OCI-M2 (cell line): Measurements from ENCODE around the gene FAH.
"Not testable (repeated sequence)": the region's sequence is repeated elsewhere in the genome, so short reads cannot be mapped to it uniquely, and the experiment has no call there.

Source experiments
- DNase-seq: peaks from one replicate; lab custom pipeline; 2025; ENCODE audit not compliant: unreplicated experiment; lab: John Stamatoyannopoulos, UW

FAH gene

DNA sequence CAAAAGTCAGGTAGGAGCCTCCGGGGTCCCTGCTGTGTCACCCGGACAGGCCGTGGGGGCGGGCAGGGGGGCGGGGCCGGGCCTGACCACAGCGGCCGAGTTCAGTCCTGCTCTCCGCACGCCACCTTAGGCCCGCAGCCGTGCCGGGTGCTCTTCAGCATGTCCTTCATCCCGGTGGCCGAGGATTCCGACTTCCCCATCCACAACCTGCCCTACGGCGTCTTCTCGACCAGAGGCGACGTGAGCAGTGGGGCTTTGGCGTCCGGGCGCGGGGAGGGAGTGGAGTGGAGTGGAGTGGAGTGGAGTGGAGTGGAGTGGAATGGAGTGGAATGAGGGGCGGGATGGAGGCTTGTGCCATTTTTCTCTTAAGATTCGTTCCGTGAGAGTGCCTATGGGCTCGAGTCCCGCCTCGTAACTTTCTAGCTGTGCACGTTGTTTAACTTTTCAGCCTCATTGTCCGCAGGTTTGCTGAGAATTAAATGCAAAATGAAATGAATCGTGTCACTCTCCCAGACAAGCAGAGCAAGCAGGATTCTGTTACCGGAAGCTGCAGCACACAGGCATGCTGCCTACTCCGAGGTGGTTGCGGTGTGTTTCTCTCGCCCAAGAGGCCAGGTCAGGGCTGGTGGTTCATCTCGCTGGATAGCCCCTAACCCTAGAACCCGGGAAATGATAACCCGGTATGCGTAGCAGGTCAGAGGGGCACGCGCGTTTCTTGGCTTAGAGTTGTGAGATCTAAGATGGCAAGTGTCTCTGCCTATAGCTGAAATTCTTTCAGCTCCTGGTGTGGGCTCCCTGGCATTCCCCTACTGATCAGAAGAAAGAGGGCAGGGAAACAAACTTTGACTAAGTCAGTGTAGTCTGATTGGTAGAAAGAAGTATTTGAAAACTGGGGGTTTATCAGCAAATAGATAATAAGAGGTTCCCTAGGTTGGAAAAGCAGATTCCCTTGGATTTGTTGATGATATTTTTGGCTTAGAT lies at the start of gene FAH:
TSS of gene FAH (plus strand) at position 104 of the 981 bp plus-strand sequence. CDS start at position 160, 56 bp downstream.
- DNase-seq, result no peak

DNA sequence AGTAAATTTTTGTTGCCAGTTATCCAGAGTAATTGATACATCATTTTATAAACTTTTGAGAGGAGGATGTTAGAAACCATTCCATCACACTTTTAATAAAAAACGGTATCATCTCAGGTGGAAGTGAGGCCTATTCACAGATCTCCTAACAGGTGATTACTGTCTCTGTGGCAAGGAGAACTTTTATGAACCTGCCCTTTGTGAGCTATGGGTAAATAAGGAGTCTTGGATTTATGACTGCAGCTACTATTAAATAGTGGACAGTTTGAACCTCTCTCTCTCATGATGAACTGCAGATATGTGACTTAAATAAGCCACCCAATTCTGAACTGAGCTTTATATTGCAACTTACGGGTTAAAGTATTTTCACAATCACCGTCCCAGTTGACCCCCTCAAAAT lies 47.6 kb upstream of the FAH start:
- no peak for DNase-seq

DNA sequence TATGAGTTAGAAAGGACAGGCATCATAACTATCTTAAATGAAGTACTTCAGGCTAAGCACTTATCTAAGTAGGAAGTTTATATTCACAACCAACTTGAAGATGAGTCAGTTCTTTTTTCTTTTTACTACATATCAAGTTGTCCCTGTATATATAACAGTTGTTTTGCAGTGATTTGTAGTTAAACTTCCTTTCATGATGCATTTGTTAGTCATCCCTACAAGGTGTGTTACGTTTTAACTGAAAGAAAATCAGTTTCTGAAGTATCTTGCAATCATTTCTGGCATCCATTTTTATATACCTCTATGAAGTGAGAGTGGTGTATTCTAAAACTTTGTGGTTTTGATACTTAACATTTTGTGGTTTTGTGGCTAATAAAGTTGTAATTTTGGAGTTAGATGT lies 47.2 kb upstream of the FAH start:
- no peak for DNase-seq

DNA sequence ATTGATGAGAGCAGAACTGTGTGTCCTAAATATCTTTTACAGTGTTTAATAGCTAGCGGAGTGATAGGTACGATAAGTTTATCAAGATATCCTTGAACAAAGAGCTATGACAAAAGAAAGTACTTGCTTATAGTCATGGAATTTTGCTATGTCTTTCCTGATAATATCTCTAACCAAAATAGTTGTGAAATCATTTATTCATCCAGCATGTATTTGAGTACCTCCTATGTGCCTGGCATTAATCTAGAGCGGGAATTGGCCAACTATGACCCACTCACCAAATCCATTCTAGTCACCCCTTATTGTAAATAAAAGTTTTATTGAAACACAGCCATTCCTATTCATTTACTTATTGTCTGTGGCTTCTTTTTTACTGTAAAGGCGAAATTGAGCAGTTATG lies 46.7 kb upstream of the FAH start:
- no peak for DNase-seq

- no peak for DNase-seq
These were observed 45.6 kb upstream of the FAH start for GRCh38 chr15:80107204-80107603.

DNA sequence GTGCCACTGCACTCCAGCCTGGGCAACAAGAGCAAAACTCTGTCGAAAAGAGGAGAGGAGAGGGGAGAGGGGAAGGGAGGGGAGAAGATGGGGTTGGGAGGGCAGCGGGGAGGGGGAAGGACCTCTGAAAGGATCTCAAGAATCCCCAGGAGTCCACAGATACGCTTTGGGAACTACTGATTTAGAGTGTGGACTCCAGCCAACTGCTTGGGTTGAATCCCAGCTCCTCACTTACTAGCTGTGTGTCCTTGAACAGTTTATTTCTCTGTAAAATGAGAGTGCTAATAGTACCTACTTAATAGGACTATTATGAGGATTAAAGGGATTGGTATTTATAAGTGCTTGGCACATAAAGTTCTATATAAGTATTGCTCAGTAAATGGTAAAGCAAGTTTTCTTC lies 45.0 kb upstream of the FAH start:
- DNase-seq, result no peak

GRCh38 chr15:80109388-80109787 lies 43.4 kb upstream of the FAH start:
- DNase-seq, result no peak

DNA sequence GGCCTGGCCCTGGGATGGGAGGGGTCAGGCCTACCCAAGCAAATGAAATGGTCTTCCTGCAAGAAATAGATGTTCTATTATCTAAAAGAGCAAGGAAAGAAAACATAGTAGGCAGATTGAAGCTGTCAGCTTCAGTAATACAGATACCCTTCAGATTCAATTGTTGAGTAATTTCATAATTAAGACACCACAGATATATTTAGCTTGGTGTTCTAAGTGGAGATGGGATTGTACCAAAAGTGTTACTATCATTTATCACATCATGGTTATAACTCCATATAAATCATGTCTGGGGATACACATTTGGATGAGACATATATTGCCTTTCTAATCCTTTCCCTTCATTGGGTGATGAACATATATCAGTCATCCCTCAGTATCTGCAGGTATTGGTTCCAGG lies 41.9 kb upstream of the FAH start:
- no peak for DNase-seq

GRCh38 chr15:80114114-80114513 lies 38.7 kb upstream of the FAH start:
- no peak for DNase-seq

DNA sequence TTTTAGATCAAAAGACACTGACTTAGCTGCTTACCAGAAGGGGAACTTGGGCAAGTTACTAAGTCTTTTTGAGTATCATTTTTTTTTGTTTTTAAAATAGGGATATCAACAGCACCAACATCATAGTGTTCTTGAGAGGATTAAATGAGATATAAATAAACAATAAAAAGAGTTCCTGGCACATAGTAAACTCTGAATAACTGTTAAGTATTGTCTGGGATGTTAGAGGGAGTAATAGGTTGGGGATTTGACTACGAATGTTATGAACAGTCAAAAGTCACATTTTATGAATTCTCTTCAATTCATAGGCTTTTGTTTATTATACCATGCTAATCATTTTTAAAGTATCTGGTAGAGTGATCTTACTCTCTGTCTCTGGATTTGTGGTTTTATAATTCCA lies 37.8 kb upstream of the FAH start:
- no peak for DNase-seq

- DNase-seq, result no peak
These were observed 33.8 kb upstream of the FAH start for GRCh38 chr15:80118956-80119355.

GRCh38 chr15:80120636-80121035 lies 32.2 kb upstream of the FAH start:
- no peak for DNase-seq

GRCh38 chr15:80121546-80121945 lies 31.3 kb upstream of the FAH start:
- DNase-seq, result no peak

- DNase-seq, result no peak
These were observed 29.8 kb upstream of the FAH start for GRCh38 chr15:80123034-80123433.

DNA sequence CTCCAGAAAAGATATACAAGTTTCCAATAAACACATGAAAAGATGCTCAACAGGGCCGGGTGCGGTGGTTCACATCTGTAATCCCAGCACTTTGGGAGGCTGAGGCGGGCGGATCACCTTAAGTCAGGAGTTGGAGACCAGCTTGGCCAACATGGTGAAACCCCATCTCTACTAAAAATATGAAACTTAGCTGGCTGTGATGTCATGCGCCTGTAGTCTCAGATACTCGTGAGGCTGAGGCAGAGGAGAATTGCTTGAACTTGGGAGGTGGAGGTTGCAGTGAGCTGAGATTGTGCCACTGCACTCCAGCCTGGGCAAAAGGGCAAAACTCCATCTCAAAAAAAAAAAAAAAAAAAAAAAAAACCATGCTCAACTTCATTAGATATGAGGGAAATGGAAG lies 25.5 kb upstream of the FAH start:
- DNase-seq, result not testable (repeated sequence)

DNA sequence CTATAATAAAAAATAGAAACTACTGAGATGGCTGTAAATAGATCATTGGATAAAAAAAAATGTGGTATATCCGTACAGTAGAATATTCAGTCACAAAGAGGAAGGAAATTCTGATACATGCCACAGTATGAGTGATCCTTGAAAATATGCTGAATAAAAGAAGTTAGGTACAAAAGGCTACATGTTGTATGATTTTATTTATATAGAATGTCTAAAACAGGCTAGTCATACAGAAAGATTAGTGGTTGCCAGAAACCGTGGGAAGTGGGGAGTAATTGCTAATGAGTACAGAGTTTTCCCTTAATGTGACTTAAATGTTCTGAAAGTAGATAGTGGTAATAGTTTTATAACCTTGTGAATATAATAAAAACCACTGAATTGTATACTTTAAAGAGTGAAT lies 24.9 kb upstream of the FAH start:
- DNase-seq, result no peak

GRCh38 chr15:80132382-80132781 lies 20.4 kb upstream of the FAH start:
- no peak for DNase-seq

DNA sequence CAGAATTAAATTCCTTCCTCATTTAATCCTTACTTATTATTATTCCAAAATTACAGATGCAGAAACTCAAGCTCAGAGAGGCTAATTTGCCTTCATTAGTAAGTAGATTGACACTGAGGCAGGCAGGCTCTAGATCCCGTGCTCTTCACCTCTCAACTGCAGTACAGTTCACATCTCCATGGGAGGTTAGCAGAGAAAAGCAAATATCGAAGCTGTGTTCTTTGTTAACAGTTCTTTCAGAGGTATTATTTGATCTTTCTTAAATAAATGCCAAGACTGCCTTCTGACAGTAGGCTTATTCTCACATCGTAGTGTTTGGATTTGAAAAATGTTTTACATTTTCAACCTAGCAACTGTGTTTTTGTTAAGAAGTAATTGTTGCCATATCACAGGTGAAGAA lies 15.9 kb upstream of the FAH start:
- no peak for DNase-seq

DNA sequence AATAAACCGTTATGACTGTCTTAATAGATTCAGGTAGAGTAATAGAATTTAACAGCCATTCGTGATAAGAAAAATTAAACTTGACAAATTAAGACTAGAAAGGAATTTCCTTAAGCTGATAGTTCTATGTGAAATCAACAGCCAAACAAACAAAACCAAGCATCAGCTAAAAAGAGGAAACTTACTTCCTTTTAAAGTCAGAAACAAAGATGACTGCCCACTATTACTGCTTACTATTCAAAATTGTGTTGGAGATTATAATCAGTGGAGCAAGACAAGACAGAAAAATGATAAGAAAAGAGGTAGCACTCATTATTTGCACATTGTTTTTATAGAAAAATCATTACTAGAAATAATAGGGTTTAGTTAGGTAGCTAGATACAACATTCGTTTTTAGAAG lies 13.8 kb upstream of the FAH start:
- no peak for DNase-seq

DNA sequence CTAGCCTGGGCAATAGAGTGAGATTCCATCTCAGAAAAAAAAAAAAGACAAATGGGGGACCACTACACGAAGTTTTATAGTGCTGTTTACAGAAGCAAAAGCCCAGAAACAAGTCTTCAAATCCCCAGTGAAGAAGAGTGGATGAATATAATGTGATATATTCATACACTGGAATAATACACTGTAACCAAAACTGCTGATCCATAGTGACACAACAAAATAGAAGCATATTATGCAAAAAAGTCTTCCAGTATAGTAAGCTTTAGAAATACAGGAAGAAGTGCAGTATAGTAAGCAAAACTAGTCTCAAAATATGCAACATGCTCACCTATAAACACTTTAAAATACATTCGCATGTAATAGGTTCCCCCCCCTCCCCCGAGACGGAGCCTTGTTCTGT lies 11.9 kb upstream of the FAH start:
- no peak for DNase-seq

DNA sequence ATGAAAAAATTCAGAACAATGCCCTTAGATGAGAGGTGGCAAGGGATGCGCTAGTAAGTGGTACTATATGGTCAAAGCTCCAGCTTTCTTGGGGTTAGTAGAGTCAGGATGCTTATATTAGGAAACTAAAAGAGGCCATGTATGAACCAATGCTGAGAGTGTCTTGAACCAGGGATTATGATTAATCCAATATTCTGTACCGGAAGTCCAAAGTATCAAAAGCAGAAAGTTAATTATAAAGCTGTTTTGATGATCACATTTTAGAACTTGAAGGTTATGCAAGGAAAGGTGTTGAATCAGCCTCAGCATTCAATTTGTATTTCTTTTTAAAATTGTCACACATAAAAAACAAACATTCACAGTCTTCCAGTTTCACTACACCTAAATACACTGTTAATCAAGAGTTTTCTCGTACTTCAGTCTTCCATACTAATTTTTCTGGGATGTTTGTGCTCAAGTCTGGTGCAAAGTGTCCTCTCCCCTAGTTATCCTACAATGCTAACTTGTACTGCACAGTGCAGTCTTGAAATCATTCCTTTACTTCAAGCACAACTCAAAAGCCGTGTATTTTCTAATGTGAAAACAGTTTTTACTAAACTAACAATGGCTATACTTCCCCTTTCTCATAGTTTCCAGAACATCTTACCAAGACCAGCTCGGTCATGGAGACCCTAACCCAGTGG lies 10.7 kb upstream of the FAH start:
- no peak for DNase-seq

DNA sequence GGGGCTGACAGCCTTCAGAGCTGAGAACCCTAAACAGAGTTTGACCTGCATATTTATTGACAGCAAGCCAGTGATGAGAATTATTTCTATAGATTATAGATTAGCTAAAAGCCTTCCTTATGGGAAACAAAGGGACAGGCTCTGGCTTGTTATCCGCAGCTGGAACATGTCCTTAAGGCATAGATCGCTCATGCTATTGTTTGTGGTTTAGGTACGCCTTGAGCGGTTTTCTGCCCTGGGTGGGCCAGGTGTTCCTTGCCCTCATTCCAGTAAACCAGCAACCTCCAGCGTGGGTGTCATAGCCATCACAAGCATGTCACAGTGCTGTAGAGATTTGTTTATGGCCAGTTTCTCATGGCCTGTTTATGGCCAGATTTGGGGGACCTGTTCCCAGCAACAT lies 10.2 kb upstream of the FAH start:
- no peak for DNase-seq
